NT2/D1 (cell line): ENCODE results near the gene CSTF1.

Experiments
- SUZ12 ChIP-seq: IDR thresholded peaks from 2 replicates; pipeline ENCODE4 v1.6.1; 2011; ENCODE audit not compliant: insufficient read length, insufficient read depth; ENCODE audit errors: extremely low read depth
- YY1 ChIP-seq: IDR thresholded peaks from 2 replicates; pipeline ENCODE4 v1.6.1; 2011; ENCODE audit not compliant: insufficient read length, insufficient read depth
- ZNF274 ChIP-seq: IDR thresholded peaks from 2 replicates; pipeline ENCODE4 v1.6.1; 2011; ENCODE audit warnings: mild to moderate bottlenecking, low read depth, low read length

GRCh38 chr20:56406910-56407309 is 14.5 kb downstream of the CSTF1 start:
- no peak for TF ChIP-seq ZNF274
- TF ChIP-seq YY1: no peak
- no peak for TF ChIP-seq SUZ12
